ENCODE results near the gene CABP2.

Gene CABP2

GRCh38 chr11:67544616-67545242, 21.5 kb upstream of the CABP2 start (continued):
- TF ChIP-seq ZNF350 (tag by site-specific recombination; IDR thresholded peaks at IDR 0.05) (no peak), ZEB2 (tag by site-specific recombination; IDR thresholded peaks at IDR 0.05) (no peak), ZNF426 (tag by site-specific recombination; IDR thresholded peaks at IDR 0.05) (no peak)

GRCh38 chr11:67543585-67543984, 20.3 kb upstream of the CABP2 start:
- POLR2A ChIA-PET: no interaction called here
- TF ChIP-seq ZNF747 (tag by site-specific recombination; IDR thresholded peaks at IDR 0.05) (no peak), ZNF561 (tag by site-specific recombination; IDR thresholded peaks at IDR 0.05; ENCODE audit: borderline replicate concordance) (no peak), ZNF449 (tag by site-specific recombination; IDR thresholded peaks at IDR 0.05) (no peak), PBX3 (CRISPR knock-in tag; IDR thresholded peaks at IDR 0.05) (no peak), INSM2 (tag by site-specific recombination; IDR thresholded peaks at IDR 0.05) (no peak), ZNF585B (tag by site-specific recombination; IDR thresholded peaks at IDR 0.05) (no peak), ZNF514 (tag by site-specific recombination; IDR thresholded peaks at IDR 0.05) (no peak), ZNF404 (tag by site-specific recombination; IDR thresholded peaks at IDR 0.05) (no peak), ZBTB8A (tag by site-specific recombination; IDR thresholded peaks at IDR 0.05) (no peak), ZNF274 (IDR thresholded peaks at IDR 0.05; ENCODE audit: low read length) (no peak), ZNF274 (tag by site-specific recombination; IDR thresholded peaks at IDR 0.05; ENCODE audit: borderline replicate concordance) (no peak), ZBTB21 (tag by site-specific recombination; IDR thresholded peaks at IDR 0.05) (no peak), ZNF324 (tag by site-specific recombination; IDR thresholded peaks at IDR 0.05) (no peak), YY2 (tag by site-specific recombination; IDR thresholded peaks at IDR 0.05) (no peak), ZNF433 (tag by site-specific recombination; IDR thresholded peaks at IDR 0.05; ENCODE audit: low read depth) (no peak), FEZF1 (tag by site-specific recombination; IDR thresholded peaks at IDR 0.05) (no peak), SP7 (tag by site-specific recombination; IDR thresholded peaks at IDR 0.05) (no peak), ZEB2 (tag by site-specific recombination; IDR thresholded peaks at IDR 0.05) (no peak), SALL2 (tag by site-specific recombination; IDR thresholded peaks at IDR 0.05; ENCODE audit: borderline replicate concordance) (no peak), MZF1 (tag by site-specific recombination; IDR thresholded peaks at IDR 0.05; ENCODE audit: borderline replicate concordance) (no peak), ZNF654 (tag by site-specific recombination; IDR thresholded peaks at IDR 0.05; ENCODE audit: low read depth) (no peak)
- Histone ChIP-seq H3K4me3 (ENCODE audit: low read depth, low read length) (no peak overlapping the region), H3K27ac (ENCODE audit: extremely low read depth, low read depth, low read length) (no peak overlapping the region), H3K4me1 (ENCODE audit: control insufficient read depth, insufficient read depth, low read length) (no peaks in the 10 kb centered on the region), H3K9me3 (ENCODE audit: control insufficient read depth, insufficient read depth, low read depth, low read length) (no peaks in the 10 kb centered on the region), H3K36me3 (ENCODE audit: control insufficient read depth in 2 of 2, insufficient read depth in 1 of 2, low read length in 2 of 2) (no peaks in the 10 kb centered on the region)
- CTCF ChIA-PET: interaction anchor here (2.2 kb wide), 1 partner anchor 29 kb away, joined by 6 read pairs; no protein-coding TSS in a partner anchor

All from HEK293 (cell line).